GM08714 (cell line): ENCODE measurements around the gene SPATA31C1.
"Not testable (repeated sequence)": the region's sequence is repeated elsewhere in the genome, so short reads cannot be mapped to it uniquely, and the experiment has no call there.

ENCODE experiments used
- H3K4me3 ChIP-seq: fragments of 200-500 bp; sonication (Bioruptor generic); 2 replicates; pipeline ENCODE4 v1.5.1; 2014; ENCODE audit warnings: mild to moderate bottlenecking, low read length, inconsistent platforms
- ZNF274 ChIP-seq: IDR thresholded peaks from 2 replicates; pipeline ENCODE4 v1.6.1; 2012; ENCODE audit warnings: mild to moderate bottlenecking, low read depth, low read length

SPATA31C1 gene

DNA sequence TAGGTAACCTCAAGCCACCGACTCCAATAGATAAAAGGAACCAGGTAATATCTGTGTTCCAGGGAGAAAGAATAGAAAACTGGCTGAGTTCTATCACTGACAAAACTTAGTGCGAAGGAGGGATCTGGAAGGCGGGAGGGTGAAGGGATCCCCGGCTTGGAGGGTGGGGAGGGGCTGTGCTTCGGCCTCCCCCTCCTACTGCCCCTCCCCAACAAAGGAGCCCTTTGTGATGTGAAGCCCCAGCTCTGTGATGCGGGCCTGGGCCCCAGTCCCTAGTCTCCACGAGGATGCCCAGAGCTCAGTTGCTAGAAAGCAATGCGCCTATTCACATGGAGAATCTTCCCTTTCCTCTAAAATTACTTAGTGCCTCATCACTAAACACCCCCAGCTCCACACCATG is at the start of gene SPATA31C1:
Gene SPATA31C1 (plus strand): TSS at position 301 of the 400 bp plus-strand sequence.
- H3K4me3 ChIP-seq: not testable (repeated sequence)

DNA sequence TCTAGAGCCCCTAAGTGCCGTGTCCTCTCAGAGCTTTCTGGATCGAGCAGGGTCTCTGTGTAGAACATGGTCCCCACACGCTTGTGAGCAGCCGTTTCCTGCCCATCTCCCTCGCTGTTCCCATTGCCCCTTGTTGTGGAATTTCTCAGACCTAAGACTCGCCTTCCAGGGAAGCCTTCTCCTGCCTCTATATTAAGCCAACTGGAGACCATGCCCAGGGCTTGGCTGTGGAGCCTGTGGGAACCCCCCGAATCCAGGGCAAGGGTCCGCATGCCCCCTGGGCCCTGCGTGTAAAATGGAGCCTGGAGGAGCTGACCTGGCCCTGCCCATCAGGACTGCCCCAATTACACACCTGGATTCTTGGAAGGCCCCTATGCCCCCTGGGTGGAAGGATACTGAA is 49.6 kb upstream of the SPATA31C1 start:
- no peak for TF ChIP-seq ZNF274
- H3K4me3 ChIP-seq: no peak overlapping the region

DNA sequence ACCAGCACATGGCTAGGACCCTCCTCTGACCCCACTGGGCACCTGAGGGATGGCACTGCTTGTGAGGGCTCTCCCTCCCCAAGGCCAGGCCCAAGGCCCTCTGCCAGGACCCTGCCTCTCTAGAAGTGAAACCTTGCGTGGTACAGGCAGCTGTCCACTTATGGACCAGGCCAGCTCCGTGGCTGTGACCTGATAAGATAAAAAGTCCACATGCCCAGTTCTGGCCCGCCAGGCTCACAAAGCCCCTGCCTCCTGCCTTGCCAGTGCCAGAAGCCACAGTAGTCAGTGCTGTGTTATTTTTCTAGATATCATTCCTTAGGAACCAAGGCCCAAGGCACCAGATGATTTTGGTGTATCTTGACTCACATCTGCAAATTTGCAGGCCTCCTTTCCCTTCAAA is 49.1 kb upstream of the SPATA31C1 start:
- TF ChIP-seq ZNF274: no peak
- H3K4me3 ChIP-seq: no peak overlapping the region

DNA sequence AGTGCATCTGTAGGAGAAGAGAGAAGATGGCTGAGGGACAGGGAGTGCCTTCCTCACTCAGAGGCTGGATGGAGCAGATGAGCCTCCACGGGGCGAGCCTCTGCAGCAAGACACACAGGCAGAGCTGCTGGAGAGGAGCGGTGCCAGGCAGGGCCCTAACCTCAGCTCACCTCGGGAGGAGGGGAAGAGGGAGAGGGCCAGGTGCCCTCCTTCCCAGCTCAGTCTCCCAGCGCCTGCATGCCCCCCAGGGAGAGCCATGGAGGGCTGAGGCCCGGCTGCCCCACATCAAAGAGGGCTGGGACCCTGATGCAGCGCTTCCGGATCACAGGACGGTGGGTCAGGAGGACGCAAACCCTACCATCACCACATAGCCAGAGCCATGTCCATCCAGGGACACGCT is 48.7 kb upstream of the SPATA31C1 start:
- TF ChIP-seq ZNF274: no peak
- H3K4me3 ChIP-seq: no peak overlapping the region

DNA sequence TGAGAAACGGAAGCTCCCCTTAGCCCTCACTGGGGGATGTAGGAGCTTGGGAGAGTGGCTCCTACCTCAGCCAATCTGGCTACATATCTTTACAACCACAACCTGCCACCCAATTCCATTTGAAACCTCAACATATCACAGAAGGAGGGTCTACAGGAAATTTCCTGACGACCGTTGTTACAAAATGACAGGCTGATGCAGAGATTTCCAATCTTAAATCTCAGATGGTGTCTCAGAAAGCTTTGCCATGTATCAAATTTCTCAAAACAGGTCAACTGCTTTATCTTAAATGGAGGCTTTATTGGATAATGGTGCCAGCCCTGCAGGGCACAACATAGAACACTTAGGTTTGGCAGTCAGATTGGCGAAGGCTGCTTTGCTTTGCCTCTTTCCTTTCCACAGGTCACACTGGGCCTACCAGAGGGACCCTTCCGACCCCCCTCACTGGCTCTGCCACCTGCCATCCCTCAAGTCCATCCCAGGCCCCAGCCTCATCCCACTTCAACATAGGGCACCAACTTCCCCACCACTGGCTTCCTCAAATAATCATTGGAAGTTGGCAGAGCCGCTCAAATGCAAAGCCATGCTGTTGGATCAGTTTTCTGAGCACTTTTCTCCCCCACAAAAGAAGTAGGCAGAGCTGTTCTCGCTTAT is 46.2 kb upstream of the SPATA31C1 start:
- TF ChIP-seq ZNF274: no peak
- no peak overlapping the region for H3K4me3 ChIP-seq

DNA sequence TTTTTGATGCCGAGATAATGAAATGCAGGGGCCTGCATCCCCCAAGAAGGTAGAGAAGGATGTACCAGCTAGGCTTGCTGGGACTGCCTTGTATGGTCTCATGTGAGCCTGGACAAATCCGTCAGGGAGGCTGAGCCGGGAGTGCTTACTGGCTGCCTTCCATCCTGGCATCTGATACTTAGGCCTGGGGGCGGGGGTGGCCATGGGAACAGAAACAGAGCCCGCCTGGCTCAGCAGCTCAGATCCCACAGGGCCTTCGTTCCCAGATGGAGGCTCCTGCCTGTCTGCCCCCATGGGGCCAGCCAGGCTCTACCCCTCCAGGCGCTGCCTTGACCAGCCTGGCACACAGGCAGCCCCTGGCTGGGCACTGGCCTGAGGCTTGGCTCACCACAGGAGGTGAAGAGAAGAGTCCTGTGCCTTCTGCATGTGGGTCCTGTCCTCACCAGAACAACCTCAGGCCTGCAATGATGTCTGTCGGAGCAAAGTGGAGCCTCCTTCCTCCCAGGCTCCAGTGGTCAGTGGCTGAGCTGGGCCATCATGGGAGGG is 45.6 kb upstream of the SPATA31C1 start:
- no peak for TF ChIP-seq ZNF274
- no peak overlapping the region for H3K4me3 ChIP-seq

DNA sequence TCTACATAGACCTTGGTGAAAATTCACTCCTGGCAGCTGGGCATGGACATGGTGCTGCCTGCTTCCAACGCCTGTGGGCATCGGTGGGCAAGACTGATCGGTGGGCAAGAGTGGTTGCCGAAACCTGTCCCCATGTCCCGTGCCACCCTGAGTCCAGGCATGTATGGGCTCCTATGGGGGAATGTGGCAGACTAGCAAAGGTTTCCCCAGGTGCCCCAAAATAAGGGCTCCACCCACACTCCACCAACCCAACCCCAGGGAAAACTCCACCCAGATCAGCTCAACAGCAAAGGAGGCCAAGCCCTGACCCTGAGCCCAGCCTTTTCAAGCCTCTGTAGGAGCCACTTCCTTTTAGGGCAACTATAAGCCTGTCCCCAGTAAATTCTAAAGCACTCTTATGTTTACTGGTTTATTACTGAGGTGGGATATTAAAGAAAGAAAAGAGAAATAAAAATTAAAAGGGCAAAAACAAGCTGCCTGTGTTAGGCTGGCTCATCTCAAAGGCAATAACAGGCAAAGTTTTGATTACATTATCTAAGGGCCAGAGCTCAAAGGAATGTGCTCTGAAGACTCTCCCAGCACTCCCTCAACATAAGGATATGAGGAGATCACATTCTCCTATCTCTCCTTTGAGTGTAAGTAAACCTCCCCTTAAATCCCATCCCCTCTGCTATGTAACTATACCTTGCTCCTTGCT is 44.0 kb upstream of the SPATA31C1 start:
- no peak for TF ChIP-seq ZNF274

DNA sequence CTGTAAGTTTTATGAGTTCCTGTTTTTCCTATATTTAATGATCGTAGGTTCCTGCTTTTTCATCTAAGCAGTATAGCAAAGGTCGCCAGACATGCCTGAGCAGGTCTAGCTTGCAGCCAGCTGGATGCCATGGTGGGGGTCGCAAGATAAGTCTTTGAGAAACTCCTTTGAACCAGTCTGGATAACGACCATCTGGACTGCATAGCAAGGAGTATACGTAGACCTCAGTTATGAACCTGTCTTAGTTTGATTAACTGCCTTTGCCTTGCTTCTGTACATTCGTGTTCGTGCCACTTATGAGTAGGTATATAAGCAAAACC is 43.5 kb upstream of the SPATA31C1 start:
- no peak overlapping the region for H3K4me3 ChIP-seq
- TF ChIP-seq ZNF274: no peak

More for the DNA sequence above, 44.0 kb upstream of the SPATA31C1 start:
- no peak overlapping the region for H3K4me3 ChIP-seq

DNA sequence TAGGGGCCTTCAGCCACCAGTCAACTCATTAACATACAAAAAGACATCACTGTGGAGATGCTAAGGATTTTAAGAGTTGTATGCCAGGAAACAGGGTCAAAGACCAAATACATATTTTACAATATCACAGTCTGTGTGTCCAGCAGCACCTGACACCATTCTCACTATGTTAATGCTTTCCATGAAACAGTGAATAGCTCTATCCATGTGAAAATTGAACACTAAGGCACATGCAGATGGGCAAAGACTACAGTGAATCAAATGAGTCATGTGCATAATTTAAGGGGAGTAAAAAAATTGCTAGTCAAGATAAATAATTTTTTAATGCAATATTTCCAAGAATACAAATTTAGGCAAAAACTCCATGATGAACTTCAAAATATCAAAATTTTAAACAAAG is 42.7 kb upstream of the SPATA31C1 start:
- TF ChIP-seq ZNF274: no peak
- no peak overlapping the region for H3K4me3 ChIP-seq

DNA sequence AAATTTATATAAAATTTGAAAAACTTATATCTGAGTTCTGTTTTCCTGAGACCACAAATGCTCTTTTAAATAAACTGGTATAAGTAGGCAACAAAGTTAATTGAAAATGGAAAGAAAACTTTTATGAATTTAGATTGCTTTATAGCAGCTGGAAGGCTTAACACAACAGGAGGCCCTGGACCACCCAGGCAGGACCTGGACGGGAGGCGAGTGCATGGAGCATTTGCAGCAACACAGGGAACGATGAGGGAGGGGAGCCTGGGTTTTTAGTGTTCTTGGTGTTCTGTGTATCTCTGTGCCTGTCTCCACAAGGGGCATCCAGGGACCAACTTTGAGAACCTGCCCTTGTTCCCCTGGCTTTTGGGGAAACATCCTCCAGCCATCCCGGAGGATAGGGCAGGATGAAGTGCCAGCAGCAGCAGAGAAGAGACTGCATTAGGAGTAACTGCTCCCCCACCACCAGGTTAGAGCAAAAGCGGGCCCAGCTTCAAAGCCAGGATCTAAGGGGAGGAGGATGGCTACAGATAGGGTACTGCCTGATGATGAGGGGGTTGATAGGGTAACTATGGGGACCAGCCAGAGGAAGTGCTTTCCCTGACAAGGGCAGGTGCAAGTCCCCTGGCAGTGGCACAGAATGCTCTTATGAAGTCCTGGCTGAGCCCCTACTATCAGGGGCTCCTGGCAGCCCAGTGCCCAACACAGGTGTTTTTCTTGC is 41.8 kb upstream of the SPATA31C1 start:
- TF ChIP-seq ZNF274: no peak
- H3K4me3 ChIP-seq: no peak overlapping the region

DNA sequence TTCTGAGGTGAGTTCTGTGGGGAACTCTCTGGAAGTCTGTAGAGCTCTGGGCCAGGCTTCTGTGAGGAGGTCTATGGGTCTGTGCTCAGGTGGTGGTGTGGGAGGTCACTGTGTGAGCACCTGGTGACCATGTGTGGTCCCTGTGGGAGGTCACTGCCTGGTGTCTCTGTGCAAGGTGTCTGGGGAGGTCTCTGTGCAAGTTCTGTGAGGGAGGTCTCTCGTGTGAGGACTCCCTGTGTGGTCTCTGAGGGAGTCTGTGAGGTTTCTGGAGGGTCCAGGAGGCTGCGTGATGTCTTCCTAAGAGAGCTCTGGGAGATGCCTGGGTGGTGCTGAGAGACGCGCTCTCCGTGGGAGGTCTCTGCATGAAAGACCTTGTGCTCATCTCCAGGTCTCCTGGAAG is 41.1 kb upstream of the SPATA31C1 start:
- H3K4me3 ChIP-seq: no peak overlapping the region
- TF ChIP-seq ZNF274: no peak

DNA sequence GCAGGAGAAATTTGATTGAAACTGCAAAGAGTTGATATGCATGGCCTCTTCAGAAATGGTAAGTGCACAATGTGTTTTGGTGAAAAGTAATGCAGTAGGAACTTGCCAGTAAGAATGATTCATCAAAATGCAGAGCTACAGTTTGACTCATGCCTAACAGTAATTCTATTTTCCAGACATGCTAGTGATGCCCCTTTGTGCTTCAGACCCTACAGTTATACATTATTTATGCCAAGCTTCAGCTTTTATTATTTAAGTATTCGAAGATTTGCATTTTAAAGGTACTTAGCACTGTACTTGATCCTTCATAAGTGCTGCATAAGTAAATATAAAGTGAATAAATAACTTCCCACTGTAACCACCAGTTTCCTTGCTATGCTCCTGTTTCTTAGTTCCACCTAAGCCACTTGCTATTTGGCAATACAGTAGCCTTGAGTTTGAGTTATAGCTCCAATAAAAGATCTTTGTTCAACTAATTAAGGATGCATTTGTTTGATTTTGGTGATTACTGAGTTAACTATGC is 38.7 kb upstream of the SPATA31C1 start:
- H3K4me3 ChIP-seq: no peak overlapping the region
- TF ChIP-seq ZNF274: no peak

DNA sequence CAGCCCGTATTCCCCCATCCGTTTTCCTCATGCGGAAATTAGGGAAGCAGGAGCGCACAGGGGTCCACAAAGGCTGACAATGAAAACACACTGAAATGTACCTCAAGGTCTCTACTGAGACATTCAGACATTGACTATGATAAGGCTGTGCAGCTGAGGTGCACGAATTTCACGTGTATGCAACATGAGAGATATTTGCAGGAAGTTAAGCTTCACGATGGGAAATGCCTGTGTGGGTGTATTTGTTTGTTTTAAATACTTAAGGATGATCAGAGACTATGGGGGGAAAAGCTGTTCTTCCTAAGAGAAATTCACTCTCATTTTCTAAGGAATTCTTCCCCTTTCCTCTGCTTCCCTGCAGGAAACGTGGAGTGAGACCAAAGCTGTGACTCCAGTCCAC is 37.6 kb upstream of the SPATA31C1 start:
- no peak overlapping the region for H3K4me3 ChIP-seq
- TF ChIP-seq ZNF274: no peak

DNA sequence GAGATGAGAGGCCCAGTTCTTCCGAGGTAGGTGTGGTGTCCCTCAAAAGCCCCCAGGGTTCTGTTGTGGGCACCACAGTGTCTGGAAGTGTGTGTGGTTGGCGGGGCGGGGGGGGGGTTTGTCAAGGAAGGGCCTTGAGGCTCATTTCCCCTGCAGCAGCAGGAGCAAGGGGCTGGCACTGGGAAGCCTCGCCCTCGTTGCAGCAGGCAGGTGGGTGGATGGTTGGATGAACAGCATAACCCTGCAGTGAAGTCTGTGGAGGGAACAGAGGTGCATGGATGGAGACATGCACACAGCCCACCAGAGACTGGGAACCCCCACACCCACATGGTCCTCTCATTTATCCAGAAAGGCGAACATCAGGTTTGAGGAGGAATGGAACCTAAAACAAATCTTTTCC is 37.1 kb upstream of the SPATA31C1 start:
- H3K4me3 ChIP-seq: no peak overlapping the region
- no peak for TF ChIP-seq ZNF274

DNA sequence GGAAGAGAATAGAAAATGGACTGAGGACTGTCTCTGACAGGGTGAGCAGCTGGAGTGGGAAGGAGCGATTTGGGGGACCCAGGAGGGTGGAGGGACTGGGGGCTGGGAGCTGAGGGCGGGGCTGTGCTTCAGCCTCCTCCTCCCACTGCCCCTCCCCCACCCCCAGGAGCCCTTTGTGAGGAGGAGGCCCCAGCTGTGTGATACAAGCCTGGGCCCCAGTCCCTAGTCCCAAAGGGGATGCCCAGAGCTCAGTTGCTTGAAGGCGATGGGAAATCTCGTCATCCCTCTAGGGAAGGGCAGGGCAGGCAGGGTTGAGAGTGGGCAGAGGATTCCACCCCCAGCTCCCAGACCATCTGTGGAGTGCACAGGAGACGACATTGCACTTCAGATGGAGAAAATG is 35.1 kb upstream of the SPATA31C1 start, which contains the start of gene SPATA31E1:
Gene SPATA31E1 (plus strand): TSS at position 251 of the 400 bp plus-strand sequence. CDS start 15 bp downstream, at position 266.
- no peak within 1 kb of the TSS for H3K4me3 ChIP-seq
- no peak for TF ChIP-seq ZNF274
